Posterior vena cava (tissue), 2 donors: ENCODE data around the gene HPS4. TPM values are rescaled to one million over a fixed set of nuclear protein-coding genes. Genes with fewer than 3 reads are reported as not detected.
A peak's percentile ranks its signal among the peaks of the same experiment; 100 is the strongest.
"Not testable (repeated sequence)": the region's sequence is repeated elsewhere in the genome, so short reads cannot be mapped to it uniquely, and the experiment has no call there.

ENCODE experiments used
- DNase-seq: peaks from one replicate; pipeline ENCODE4 v3.0.0-alpha.2; 2020; ENCODE audit warnings: low spot score
- intact Hi-C, 2 donors: fragments of 100-400 bp; cut with DNase I; formaldehyde crosslinking; loops; one replicate each; pipeline versions ENCODE4 v1.14.1 to v1.14.2; 2022 to 2023
- total RNA-seq, 2 donors: library from RNA; stranded (reverse); fragmentation: NEBNext Ultra II Directional; extraction: Animal tissue kit (Norgen Biotek cat#: 25700); gene quantifications; one replicate each; pipeline ENCODE4 v1.2.1, GENCODE V29; 2021
- donor health status: DM: yes; HTN: yes; CAD: no.
- donor health status: DM: yes; HTN: yes; CAD: no.

The HPS4 gene
- total RNA-seq, 2 donors from 2014 or later = 19.3 to 22.1 TPM

DNA sequence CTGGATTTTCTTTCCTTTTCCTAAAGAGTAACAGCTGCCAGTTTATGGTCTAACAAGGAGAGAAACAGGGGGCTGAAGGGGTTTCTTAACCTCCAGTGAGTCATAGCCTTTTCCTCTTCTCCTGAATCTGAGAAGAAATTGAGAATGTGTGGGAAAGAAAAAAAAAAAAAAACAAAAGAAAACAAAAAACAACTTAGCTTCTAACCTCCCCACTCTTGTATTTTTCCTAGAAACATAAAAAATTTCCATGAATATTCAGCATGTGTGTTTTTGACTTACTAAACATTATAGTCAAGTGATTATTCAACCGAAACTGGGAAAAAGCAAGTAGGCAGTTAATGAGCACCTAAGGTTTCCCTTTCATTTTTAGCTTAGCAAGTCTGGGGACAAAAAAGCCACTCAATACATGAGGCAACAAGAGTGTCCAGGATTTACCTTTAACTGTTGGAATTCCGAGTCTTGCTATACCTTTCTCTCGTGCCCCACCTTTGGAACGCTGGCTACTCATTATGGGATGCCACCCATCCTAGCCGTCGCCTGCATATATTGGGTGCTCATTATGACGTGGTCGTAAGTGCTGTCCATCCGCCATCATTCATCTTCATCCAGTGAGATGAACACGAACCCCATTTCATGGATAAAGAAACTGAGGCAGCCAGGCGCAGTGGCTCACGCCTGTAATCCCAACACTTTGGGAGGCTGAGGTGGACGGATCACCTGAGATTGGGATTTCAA, 52.2 kb downstream of the HPS4 start:
- intact Hi-C loops = no loop called here

DNA sequence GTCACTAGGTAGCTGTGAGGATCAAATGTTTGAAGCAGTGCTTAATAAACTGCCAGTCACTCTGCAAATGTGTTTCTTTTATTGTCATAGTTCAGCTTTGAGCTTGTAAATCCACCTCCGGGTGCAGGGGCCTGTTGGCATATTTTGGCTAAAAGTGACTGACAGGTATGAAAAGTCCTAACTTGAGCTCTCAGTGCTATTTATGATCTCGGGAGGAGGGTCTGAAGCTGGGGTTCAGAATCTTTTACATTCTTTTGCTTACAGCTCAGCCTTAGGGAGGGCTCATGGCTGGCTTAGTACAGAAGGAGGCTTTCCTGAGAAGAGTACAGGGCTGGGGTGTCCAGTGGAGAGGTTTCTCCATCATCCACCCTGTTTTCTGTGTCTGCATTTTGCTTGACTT, 53.0 kb downstream of the HPS4 start:
- no peak for DNase-seq
- intact Hi-C loops = no loop called here

More for the DNA sequence above, 52.2 kb downstream of the HPS4 start:
- no peak for DNase-seq

DNA sequence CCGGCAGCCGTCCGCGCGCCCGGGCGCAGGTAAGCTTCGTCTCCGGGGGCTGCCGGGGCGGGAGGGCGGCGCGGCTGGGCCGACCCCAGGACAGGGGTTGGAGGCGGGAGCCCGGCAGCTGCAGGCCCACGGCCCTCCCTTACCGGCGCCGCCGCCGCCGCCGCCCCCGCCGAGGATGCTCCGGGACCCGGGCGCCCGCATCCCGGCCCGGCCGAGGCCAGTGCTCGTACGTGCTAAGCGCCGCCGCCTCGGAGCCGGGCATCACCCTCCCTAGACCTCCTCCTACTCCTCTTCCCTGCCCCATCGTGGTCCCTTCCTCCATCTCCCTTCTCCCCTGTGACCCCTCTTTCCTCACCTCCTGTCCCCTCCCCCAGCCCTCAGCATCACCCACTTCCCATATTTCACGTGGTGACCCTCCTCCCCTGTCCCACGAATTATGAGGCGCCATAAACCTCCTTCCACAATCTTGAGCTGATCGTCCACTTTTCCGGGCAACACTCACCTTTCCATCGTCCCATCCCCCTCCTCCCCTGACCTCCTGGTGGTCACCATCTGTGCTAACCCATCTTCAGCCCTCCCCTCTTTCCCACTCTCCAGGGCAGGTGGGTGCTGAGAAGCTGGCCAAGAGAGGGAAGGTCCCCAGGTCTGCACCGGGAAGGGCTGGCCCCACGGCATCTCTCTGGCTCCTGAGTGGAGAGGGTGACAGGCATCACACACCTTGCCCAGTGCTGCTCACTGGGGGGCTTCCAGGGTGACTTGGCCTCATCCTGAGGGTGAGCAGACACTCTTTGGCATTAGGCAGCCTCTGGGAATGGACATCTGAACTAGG, 53.9 kb downstream of the HPS4 start:
- no peak for DNase-seq
- intact Hi-C loops = no loop called here

DNA sequence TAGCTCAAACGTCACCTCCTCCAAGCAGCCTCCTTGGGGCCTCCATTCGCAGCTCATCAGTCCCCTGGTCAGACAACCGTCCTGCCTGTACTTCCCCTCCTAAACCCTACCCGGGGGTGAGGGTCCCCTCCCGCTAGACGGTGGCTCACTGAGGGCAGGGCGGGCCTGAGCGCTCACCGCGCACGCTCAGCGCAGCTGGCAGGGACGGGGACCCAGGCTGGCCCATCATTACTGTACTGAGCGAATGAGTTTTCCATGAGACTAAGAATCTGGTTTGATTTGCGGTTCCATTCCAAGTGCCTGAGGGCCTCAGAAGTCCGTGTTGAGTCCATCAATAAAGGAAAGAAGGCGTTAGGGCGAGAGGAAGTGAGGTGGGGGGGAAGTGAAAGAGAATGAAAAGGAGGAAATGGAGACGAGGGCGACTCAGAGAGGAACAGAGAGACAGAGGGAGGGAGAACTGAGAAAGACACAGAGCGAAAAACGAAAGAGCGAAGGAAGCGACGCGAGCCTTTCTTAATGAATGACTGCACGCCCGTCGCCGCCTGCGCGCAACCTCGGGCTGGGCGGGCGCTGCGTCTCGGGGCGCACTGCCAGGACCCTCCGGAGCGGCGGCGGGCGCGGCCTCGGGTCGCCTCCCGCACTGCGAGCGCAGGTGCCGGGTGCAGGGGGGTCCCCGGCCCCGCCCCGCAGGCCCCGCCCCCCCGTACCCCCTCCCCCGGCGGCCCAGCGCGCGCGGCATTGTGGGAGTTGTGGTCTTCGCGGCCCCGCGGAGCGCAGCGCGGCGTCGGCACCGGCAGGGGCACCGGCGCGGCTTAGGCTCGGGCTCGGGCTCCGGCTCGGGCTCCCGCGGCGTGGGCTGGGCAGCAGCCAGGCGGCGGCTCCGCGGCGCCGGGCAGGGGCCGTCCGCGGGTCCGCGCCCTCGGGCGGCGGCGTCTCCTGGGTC, 54.8 kb downstream of the HPS4 start, which contains the start of gene ASPHD2:
TSS of gene ASPHD2 (plus strand) at position 746 of the 943 bp plus-strand sequence. CDS start 4,356 bp downstream, outside the sequence.
- intact Hi-C loops = no loop called here
- DNase-seq = peak; percentile 89

DNA sequence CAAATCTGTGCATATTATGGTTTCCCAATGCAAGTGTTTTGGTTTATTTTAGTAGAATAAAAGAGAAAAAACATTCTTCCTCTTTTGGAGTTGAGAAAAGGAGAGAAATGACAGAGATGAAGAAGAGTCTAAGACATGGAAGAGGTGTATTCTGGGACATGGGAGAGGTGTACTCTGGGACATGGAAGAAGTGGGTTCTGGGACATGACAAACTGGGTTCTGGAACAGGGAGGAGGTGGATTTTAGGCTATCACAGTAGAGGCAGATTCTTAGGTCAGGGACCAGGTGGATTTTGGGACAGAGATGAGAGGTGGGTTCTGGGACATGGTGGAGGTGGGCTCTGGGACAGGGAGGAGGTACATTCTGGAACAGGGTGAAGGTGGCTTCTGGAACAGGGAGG, 56.7 kb downstream of the HPS4 start:
- no peak for DNase-seq
- intact Hi-C loops = no loop called here

DNA sequence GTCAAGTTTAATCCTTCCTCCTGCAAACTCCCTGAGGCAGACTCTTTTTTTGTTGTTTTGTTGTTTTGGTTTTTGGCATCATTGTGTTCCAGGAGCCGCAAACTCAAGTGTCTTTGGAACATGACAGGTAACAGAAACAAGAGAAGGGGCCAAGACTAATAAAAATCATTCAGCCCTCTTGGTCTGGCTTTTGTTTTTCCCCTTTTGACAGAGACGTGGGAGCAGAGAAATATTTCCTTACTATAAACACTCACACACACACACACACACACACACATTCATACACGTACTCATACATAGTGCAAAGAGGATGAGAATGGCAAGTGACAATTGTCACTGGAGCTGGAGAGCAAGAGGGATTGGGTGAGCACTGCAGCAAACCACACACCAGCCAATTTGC, 65.0 kb downstream of the HPS4 start:
- no peak for DNase-seq
- intact Hi-C loops = no loop called here

DNA sequence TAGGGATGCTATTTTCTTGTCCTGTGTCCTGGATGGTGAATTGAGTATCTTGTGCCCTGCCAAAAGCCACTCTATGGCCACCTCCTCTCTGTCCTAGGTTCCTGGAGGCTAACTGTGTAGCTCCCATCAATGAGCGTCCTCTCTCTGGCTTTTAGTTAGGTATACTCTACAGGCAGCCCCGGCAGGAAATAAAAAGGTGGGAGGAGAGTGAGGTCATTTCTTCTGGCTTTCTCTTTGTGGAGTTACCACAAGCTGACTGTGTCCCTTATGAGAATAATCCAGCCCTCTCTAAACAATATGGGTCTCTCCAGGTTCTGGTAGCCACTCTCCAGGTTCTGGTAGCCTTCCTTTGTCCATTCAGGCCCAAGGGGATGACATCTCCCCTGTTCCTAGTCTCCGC, 66.2 kb downstream of the HPS4 start:
- intact Hi-C loops = no loop called here
- no peak for DNase-seq

DNA sequence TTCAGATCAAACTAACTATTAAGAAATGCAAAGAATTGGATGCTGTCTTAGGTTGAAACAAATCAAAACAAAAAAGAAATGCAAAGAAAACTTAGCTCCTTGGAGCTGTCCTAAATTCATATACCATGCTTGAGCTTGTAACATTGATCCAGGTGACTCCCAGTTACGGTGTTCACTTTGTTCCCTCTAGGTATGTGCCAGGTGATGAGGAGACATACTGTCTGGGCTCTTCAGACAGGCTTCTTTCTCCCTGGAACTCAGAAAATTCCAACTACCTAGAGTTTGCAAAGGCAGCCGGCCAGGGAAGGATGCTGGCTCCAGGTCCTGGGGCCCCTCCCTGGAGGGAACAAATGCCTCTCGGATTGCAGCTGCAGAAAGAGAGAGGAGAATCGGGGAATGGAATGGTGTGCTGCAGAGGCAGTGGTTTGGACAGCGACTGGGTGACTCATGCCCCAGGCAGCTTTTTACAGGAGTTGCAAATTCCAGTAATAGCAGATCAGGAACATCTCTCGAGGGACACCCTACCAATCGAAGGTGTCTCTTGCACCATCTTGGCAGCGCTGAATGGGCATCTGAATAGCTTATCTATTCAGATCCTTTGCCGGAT, 66.8 kb downstream of the HPS4 start:
- intact Hi-C loops = no loop called here
- DNase-seq = no peak

DNA sequence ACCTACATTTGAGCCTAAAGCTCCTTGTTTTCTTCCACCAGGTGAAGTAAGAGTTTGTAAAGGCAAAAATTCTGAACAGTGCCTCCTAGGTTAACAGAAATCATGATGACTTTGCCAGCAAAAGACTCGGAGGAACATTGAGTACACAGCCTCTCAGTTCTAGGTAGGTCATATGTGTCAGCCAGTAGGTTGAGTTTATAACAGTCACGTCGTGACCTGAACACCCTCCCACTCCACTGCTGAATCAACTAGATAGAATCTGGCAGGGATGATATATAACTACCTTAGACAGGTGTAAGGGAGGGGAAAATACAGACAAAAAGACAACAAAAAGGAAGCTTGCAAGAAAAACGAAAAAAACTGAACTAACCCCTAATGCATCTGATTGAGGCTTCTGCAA, 67.3 kb downstream of the HPS4 start:
- intact Hi-C loops = no loop called here
- no peak for DNase-seq

DNA sequence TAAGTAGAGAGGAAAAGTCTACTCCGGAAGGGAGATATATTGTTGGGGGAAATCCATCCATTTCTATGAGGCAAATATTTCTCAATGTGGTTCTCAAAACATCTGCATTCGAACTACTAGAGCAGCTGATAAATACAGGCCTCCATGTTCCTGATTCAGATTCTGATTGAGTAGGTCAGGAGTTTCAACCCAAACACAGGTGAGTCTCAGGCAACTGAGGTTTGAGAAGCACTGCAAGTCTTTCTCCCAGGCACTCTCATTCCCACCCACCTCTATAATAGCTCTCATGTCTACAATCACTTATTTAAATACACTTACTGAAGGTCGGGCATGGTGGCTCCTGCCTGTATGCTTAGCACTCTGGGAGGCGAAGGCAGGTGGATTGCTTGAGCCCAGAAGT, 69.2 kb downstream of the HPS4 start:
- intact Hi-C loops = no loop called here
- no peak for DNase-seq

DNA sequence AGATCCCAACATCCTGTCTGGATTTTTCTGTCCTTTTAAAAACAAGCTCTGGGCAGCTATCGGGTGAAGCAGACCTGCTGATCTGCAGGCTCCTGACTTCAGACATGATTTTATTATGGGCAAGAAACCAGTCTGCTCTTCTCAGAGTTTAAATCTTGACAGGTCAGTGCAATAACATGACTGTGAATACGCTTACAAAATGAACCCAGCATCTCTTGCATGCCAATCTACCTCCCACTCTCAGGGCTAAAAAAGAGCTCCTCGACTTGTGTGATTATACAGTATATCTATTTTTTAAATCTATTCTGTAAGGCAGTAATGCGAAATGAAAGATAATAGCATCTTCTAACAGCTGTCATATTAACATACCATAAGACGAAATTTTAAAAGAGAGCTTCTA, 73.2 kb downstream of the HPS4 start:
- no peak for DNase-seq
- intact Hi-C loops = no loop called here

DNA sequence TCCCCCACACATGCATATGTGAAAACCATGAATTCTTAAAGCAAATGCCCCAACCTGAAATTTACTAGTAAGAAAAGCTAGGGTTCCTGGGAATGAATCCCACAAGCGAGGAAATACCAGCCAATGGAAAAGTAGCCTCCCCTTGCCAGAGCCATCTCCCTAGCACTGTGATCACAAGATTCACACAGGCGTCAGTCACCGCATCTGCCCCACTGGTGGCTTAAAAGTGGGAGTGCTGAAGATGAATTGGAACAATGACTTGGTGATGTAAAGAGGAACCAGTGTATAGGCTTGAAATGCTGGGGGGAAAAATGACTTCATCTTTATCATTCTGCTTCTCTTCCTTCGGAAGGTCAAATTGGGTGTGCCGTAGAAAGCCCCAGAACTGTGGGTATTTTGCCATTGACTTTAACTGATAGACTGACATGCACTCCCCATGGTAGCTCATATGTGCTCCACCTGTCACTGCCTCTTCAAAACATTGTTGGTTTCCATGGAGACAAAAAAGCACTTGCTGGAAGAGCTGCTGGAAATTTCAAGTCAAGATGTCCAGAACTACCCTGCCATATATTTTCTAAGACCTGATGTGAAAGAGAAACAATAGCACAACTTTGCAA, 73.8 kb downstream of the HPS4 start:
- intact Hi-C loops = loop anchor here in 1 of 2 donors (10.0 kb wide), 1 partner anchor 45 kb away; no protein-coding TSS in a partner anchor
- no peak for DNase-seq

DNA sequence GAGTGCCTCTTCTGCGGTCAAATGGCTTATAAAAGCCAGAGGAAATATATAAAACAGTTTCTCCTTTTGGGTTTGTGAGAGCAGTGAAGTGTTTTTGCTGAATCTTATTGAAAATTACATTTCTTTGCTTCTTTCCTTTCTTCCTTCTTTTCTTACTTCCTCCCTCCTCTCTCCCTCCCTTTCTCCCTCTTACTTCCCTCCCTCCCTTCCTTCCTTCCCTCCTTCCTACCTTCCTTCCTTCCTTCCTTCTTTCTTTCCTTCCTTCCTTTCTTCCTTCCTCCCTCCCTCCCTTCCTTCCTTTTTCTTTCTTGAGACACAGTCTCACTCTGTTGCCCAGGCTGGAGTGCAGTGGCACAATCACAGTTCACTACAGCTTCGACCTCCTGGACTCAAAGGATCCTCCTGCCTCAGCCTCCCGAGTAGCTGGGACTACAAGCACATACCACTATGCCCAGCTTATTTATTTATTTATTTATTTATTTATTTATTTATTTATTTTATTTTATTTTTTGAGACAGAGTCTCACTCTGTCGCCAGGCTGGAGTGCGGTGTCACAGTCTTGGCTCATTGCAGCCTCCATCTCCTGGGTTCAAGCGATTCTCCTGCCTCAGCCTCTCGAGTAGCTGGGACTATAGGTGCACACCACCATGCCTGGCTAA, 74.9 kb downstream of the HPS4 start:
- DNase-seq = not testable (repeated sequence)
- intact Hi-C loops = loop anchor here in 1 of 2 donors (10.0 kb wide), 1 partner anchor 46 kb away; no protein-coding TSS in a partner anchor

DNA sequence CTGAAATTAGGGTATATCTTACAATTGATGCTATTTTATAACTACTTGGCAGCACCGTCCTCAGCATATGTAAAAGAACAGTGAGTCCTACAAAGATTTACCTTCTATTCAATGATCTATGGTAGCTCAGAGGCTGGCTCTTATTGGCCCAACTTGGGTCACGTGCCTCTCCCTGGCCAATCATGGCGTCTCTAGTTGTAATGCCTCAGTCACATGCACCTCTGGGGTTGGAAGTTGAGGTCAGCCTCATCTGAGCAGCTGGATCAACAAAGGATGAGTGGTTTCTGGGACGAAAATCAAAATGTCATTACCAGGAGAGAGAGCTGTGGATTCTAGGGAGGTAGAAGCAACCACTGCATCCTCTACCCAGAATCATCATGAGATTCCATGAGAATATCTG, 77.5 kb downstream of the HPS4 start:
- intact Hi-C loops = loop anchor here in 1 of 2 donors (10.0 kb wide), 1 partner anchor 49 kb away; no protein-coding TSS in a partner anchor
- no peak for DNase-seq

DNA sequence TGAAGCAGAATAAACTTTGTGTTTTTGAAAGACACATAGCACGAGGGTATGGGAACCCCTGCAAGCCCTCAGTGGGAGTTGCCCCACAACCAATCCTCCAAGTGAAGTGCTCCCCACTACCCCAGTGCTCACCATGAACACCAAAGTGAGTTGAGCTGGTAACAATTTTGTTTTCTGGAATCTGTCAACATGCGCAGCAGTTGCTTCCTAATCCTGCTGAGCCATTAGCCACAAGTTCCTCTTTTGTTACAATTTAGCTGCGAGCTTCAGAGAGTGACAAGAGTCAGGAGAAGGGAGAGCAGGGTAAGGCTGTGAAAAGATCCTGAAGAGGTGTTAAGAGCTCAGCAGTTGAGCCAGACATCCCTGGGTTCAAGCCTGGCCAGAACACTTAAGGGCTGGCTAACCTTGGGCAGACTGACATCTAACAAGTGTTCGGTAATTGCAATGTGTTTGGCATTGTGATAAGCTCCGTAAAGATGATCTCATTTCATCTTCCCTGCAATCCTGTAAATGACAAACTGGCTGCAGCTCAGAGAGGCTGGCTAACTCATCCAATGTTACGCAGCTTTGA, 78.6 kb downstream of the HPS4 start:
- intact Hi-C loops = loop anchor here in 1 of 2 donors (10.0 kb wide), 1 partner anchor 50 kb away; no protein-coding TSS in a partner anchor

DNA sequence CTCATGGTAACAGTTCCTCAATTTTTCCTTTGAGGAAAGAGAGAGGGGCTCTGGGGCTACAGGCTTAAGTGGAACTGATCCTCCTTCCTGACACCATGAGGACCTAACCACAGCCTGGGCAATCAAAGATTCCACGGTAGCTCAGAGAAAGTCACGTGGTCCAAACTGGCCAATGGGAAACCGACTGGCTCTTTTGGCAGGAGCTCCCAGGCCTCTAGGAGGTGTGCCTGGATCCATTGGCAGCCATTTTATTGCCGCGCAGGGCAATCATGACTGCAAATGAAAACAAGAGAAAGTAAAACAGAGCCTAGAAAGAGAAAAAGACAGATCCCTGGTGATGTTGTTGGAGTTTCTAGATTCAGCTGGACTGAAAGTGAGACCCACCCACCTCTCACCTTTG, 81.9 kb downstream of the HPS4 start:
- intact Hi-C loops = loop anchor here in 1 of 2 donors (10.0 kb wide), 1 partner anchor 53 kb away; no protein-coding TSS in a partner anchor
- no peak for DNase-seq

More for the DNA sequence above, 78.6 kb downstream of the HPS4 start:
- no peak for DNase-seq
